ENCODE data around the gene PTPRG.

DNA sequence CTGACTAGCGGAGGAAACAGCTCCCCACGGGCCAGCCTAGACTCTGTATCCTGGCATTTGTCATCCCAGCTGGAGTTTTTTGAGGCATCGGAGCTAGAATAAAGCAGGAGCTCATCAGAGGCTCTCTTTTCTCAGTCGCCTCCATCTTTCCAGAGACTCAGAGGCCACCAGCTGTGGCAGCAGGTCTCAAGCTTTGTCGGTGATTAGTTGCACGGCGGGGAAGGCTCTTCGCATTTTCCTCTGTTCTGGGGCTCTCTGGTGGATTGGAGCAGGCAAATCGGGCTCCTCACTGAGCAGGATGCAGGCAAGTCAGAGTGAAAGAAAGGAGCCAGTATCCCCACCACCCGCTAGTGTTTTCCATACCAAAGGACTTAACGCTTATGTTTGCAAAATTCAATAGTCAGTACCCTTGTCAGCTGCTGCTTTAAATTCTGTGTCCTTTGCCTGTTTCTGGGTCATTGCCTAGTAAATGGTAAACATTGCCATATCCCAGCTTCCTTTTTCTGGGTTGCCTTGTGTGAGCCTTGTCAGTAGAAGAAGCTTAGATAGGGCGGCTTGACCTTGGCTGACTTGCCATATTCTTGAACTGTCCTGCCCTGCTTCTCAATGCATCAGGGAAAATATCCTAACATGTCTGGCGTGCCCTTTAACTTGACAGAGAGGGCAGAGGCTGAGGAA is 127.1 kb downstream of the PTPRG start:
- TF ChIP-seq, protein P1, sequence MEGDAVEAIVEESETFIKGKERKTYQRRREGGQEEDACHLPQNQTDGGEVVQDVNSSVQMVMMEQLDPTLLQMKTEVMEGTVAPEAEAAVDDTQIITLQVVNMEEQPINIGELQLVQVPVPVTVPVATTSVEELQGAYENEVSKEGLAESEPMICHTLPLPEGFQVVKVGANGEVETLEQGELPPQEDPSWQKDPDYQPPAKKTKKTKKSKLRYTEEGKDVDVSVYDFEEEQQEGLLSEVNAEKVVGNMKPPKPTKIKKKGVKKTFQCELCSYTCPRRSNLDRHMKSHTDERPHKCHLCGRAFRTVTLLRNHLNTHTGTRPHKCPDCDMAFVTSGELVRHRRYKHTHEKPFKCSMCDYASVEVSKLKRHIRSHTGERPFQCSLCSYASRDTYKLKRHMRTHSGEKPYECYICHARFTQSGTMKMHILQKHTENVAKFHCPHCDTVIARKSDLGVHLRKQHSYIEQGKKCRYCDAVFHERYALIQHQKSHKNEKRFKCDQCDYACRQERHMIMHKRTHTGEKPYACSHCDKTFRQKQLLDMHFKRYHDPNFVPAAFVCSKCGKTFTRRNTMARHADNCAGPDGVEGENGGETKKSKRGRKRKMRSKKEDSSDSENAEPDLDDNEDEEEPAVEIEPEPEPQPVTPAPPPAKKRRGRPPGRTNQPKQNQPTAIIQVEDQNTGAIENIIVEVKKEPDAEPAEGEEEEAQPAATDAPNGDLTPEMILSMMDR (conservative IDR thresholded peaks at IDR 0.05 in 1 of 2, IDR thresholded peaks at IDR 0.05 in 1 of 2; ENCODE audit: low read depth in 1 of 2, low read length in 2 of 2): no peak
- TF ChIP-seq EZH2 (IDR thresholded peaks at IDR 0.05; ENCODE audit: low read length, missing control alignments): no peak
